SU-DHL-6 (cell line): Measurements from ENCODE around the gene NOG.

ENCODE experiments used
- EZH2phosphoT487 ChIP-seq: fragments of 200-600 bp; sonication (generic), shearing (Covaris generic); conservative IDR thresholded peaks from 2 replicates; pipeline ENCODE4 v1.6.1; 2018; ENCODE audit warnings: mild to moderate bottlenecking, antibody characterized with exemption, low read length, moderate library complexity, mixed read lengths
- TF ChIP-seq, protein P1 (sequence below): fragments of 200-600 bp; sonication (generic); IDR thresholded peaks from one replicate; pipeline ENCODE4 v1.5.1; 2017; ENCODE audit warnings: antibody characterized with exemption, mild to moderate bottlenecking, low read length, moderate library complexity; ENCODE audit not compliant: insufficient read depth, poor library complexity, severe bottlenecking

DNA sequence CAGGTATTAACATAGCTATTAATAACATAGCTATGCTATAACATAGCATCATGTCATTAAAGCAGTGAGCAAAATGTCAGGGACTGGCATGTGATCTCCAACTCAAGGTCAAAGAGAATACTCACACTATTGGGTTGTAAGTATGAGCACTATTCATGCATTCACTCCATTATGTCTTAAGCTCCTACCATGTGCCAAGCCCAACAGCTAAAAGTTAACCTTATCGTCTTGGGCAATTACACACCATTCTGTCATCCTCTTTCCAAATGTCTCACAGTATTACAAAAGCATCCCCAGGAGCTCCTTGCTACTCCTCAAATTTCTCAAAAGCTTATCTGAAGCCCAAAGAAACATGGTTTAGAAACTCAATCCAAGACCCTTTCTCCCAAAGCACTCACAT lies 22.0 kb upstream of the NOG start:
- TF ChIP-seq, protein P1, sequence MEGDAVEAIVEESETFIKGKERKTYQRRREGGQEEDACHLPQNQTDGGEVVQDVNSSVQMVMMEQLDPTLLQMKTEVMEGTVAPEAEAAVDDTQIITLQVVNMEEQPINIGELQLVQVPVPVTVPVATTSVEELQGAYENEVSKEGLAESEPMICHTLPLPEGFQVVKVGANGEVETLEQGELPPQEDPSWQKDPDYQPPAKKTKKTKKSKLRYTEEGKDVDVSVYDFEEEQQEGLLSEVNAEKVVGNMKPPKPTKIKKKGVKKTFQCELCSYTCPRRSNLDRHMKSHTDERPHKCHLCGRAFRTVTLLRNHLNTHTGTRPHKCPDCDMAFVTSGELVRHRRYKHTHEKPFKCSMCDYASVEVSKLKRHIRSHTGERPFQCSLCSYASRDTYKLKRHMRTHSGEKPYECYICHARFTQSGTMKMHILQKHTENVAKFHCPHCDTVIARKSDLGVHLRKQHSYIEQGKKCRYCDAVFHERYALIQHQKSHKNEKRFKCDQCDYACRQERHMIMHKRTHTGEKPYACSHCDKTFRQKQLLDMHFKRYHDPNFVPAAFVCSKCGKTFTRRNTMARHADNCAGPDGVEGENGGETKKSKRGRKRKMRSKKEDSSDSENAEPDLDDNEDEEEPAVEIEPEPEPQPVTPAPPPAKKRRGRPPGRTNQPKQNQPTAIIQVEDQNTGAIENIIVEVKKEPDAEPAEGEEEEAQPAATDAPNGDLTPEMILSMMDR, result no peak
- TF ChIP-seq EZH2phosphoT487, result no peak
